GM08714 (cell line): ENCODE data around the gene GBP5.
"Not testable (repeated sequence)": the region's sequence is repeated elsewhere in the genome, so short reads cannot be mapped to it uniquely, and the experiment has no call there.

ENCODE experiments used
- H3K4me3 ChIP-seq: fragments of 200-500 bp; sonication (Bioruptor generic); 2 replicates; pipeline ENCODE4 v1.5.1; 2014; ENCODE audit warnings: mild to moderate bottlenecking, low read length, inconsistent platforms
- ZNF274 ChIP-seq: IDR thresholded peaks from 2 replicates; pipeline ENCODE4 v1.6.1; 2012; ENCODE audit warnings: mild to moderate bottlenecking, low read depth, low read length

GBP5 gene

GRCh38 chr1:89269277-89269676 is 3.4 kb downstream of the GBP5 start:
- no peak overlapping the region for H3K4me3 ChIP-seq
- TF ChIP-seq ZNF274, result no peak

GRCh38 chr1:89262643-89263042 is 10.0 kb downstream of the GBP5 start:
- no peak for TF ChIP-seq ZNF274
- no peak overlapping the region for H3K4me3 ChIP-seq

GRCh38 chr1:89261926-89262515 is 10.6 kb downstream of the GBP5 start:
- no peak overlapping the region for H3K4me3 ChIP-seq
- TF ChIP-seq ZNF274, result no peak

- no peak overlapping the region for H3K4me3 ChIP-seq
- no peak for TF ChIP-seq ZNF274
Measured at GRCh38 chr1:89260566-89261255, 11.9 kb downstream of the GBP5 start.

- H3K4me3 ChIP-seq, result no peak overlapping the region
- TF ChIP-seq ZNF274, result no peak
Measured at GRCh38 chr1:89260042-89260441, 12.6 kb downstream of the GBP5 start.

GRCh38 chr1:89259283-89259971 is 13.2 kb downstream of the GBP5 start:
- no peak overlapping the region for H3K4me3 ChIP-seq
- no peak for TF ChIP-seq ZNF274

- H3K4me3 ChIP-seq, result no peak overlapping the region
- no peak for TF ChIP-seq ZNF274
Measured at GRCh38 chr1:89257041-89257440, 15.6 kb downstream of the GBP5 start.

DNA sequence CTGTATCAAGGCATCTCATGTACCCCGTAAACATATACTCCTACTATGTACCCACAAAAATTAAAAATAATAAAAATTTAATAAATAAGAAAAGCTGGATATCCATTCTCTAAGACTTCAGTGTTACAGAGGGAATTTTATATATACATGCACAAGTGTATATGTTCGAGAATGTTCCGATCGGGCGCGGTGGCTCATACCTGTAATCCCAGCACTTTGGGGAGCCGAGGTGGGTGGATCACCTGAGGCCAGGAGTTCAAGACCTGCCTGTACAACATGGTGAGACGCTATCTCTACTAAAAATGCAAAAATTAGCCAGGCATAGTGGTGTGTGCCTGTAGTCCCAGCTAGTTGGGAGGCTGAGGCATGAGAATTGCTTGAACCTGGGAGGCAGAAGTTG is 17.1 kb downstream of the GBP5 start:
- not testable (repeated sequence) for H3K4me3 ChIP-seq

- TF ChIP-seq ZNF274, result no peak
Measured at GRCh38 chr1:89254658-89255287, 17.9 kb downstream of the GBP5 start.

GRCh38 chr1:89243046-89243445 is 29.6 kb downstream of the GBP5 start:
- TF ChIP-seq ZNF274, result no peak
- H3K4me3 ChIP-seq, result no peak overlapping the region

More at GRCh38 chr1:89254658-89255287, 17.9 kb downstream of the GBP5 start:
- no peak overlapping the region for H3K4me3 ChIP-seq
